ENCODE measurements around the gene DSPP. TPM values are rescaled to one million over a fixed set of nuclear protein-coding genes. Genes with fewer than 3 reads are reported as not detected.
A peak's percentile ranks its signal among the peaks of the same experiment; 100 is the strongest.
"Not testable (repeated sequence)": the region's sequence is repeated elsewhere in the genome, so short reads cannot be mapped to it uniquely, and the experiment has no call there.

DSPP gene
- total RNA-seq: not detected

- no peaks in the 10 kb centered on the region for H3K4me1 Mint-ChIP-seq
- peaks cover 9% of the 10 kb centered on the region for H3K27me3 Mint-ChIP-seq
- no peak within 1 kb of the TSS for H3K27ac Mint-ChIP-seq
- no peaks in the 10 kb centered on the region for H3K36me3 Mint-ChIP-seq
- no peaks in the 10 kb centered on the region for H3K9me3 Mint-ChIP-seq
- ATAC-seq (ENCODE audit: low read depth) (no peak), DNase-seq (no peak)
- H3K4me3 Mint-ChIP-seq: no peak within 1 kb of the TSS
- POLR2A ChIA-PET: no interaction called here
Measured at GRCh38 chr4:87608229-87608628, at the start of gene DSPP. Gene DSPP (plus strand): TSS chr4:87608529. CDS start chr4:87610909, 2,380 bp downstream.

- H3K36me3 Mint-ChIP-seq: peaks cover 5% of the 10 kb centered on the region
- H3K4me3 Mint-ChIP-seq: peak overlapping the region; percentile 30
- DNase-seq: peak; percentile 46
- POLR2A ChIA-PET: interaction anchor here (0.6 to 0.7 kb wide), 3 partner anchors 135 to 761 kb away, joined by 3 read pairs; no protein-coding TSS in a partner anchor
- H3K9me3 Mint-ChIP-seq: peaks cover 5% of the 10 kb centered on the region
- peaks cover 20% of the 10 kb centered on the region for H3K4me1 Mint-ChIP-seq
- H3K27ac Mint-ChIP-seq: peak overlapping the region; percentile 76
- peak; percentile 100 for ATAC-seq (ENCODE audit: low read depth)
- H3K27me3 Mint-ChIP-seq: peaks cover 2% of the 10 kb centered on the region
Measured at GRCh38 chr4:87559090-87559837, 49.1 kb upstream of the DSPP start.

GRCh38 chr4:87560802-87561201 lies 47.5 kb upstream of the DSPP start:
- ATAC-seq (ENCODE audit: low read depth) (no peak), DNase-seq (no peak)
- POLR2A ChIA-PET: no interaction called here
- H3K9me3 Mint-ChIP-seq: peaks cover 5% of the 10 kb centered on the region
- peaks cover 22% of the 10 kb centered on the region for H3K4me1 Mint-ChIP-seq
- no peak overlapping the region for H3K27ac Mint-ChIP-seq
- H3K27me3 Mint-ChIP-seq: peaks cover 3% of the 10 kb centered on the region
- no peak overlapping the region for H3K4me3 Mint-ChIP-seq
- peaks cover 5% of the 10 kb centered on the region for H3K36me3 Mint-ChIP-seq

GRCh38 chr4:87565746-87566145 lies 42.6 kb upstream of the DSPP start:
- Mint-ChIP-seq H3K27ac (no peak overlapping the region), H3K4me1 (peaks cover 6% of the 10 kb centered on the region), H3K36me3 (peaks cover 5% of the 10 kb centered on the region), H3K4me3 (no peak overlapping the region), H3K27me3 (peaks cover 3% of the 10 kb centered on the region), H3K9me3 (peaks cover 4% of the 10 kb centered on the region)
- ATAC-seq (ENCODE audit: low read depth) (no peak), DNase-seq (no peak)
- POLR2A ChIA-PET: no interaction called here

- POLR2A ChIA-PET: no interaction called here
- H3K27me3 Mint-ChIP-seq: peaks cover 3% of the 10 kb centered on the region
- no peaks in the 10 kb centered on the region for H3K36me3 Mint-ChIP-seq
- H3K4me3 Mint-ChIP-seq: no peak overlapping the region
- H3K4me1 Mint-ChIP-seq: peaks cover 3% of the 10 kb centered on the region
- ATAC-seq (ENCODE audit: low read depth): no peak
- no peak for DNase-seq
- no peak overlapping the region for H3K27ac Mint-ChIP-seq
- H3K9me3 Mint-ChIP-seq: peaks cover under 1% of the 10 kb centered on the region
Measured at GRCh38 chr4:87566276-87566675, 42.1 kb upstream of the DSPP start.

- no peak for ATAC-seq (ENCODE audit: low read depth)
- H3K4me1 Mint-ChIP-seq: peaks cover 3% of the 10 kb centered on the region
- H3K9me3 Mint-ChIP-seq: no peaks in the 10 kb centered on the region
- POLR2A ChIA-PET: no interaction called here
- no peaks in the 10 kb centered on the region for H3K36me3 Mint-ChIP-seq
- H3K27me3 Mint-ChIP-seq: peaks cover 3% of the 10 kb centered on the region
- DNase-seq: no peak
- no peak overlapping the region for H3K27ac Mint-ChIP-seq
- H3K4me3 Mint-ChIP-seq: no peak overlapping the region
Measured at GRCh38 chr4:87567191-87567590, 41.1 kb upstream of the DSPP start.

- Mint-ChIP-seq H3K4me1 (peaks cover 2% of the 10 kb centered on the region), H3K36me3 (no peaks in the 10 kb centered on the region), H3K27ac (no peak overlapping the region), H3K9me3 (peaks cover 2% of the 10 kb centered on the region), H3K4me3 (no peak overlapping the region), H3K27me3 (peaks cover 3% of the 10 kb centered on the region)
- ATAC-seq (ENCODE audit: low read depth): no peak
- no peak for DNase-seq
- POLR2A ChIA-PET: no interaction called here
Measured at GRCh38 chr4:87570290-87570805, 38.0 kb upstream of the DSPP start.

- DNase-seq; H3K4me1 Mint-ChIP-seq; ATAC-seq (ENCODE audit: low read depth); H3K27ac Mint-ChIP-seq; POLR2A ChIA-PET; H3K27me3 Mint-ChIP-seq; H3K36me3 Mint-ChIP-seq; H3K4me3 Mint-ChIP-seq; H3K9me3 Mint-ChIP-seq: not testable (repeated sequence)
Measured at GRCh38 chr4:87574376-87574775, 34.0 kb upstream of the DSPP start.

GRCh38 chr4:87574996-87575395 lies 33.3 kb upstream of the DSPP start:
- H3K4me1 Mint-ChIP-seq: peaks cover 2% of the 10 kb centered on the region
- no peak overlapping the region for H3K4me3 Mint-ChIP-seq
- POLR2A ChIA-PET: no interaction called here
- no peak for ATAC-seq (ENCODE audit: low read depth)
- DNase-seq: no peak
- H3K27me3 Mint-ChIP-seq: peaks cover 6% of the 10 kb centered on the region
- H3K27ac Mint-ChIP-seq: no peak overlapping the region
- H3K36me3 Mint-ChIP-seq: no peaks in the 10 kb centered on the region
- peaks cover 2% of the 10 kb centered on the region for H3K9me3 Mint-ChIP-seq

GRCh38 chr4:87575408-87575807 lies 32.9 kb upstream of the DSPP start:
- H3K27ac Mint-ChIP-seq: no peak overlapping the region
- no peaks in the 10 kb centered on the region for H3K36me3 Mint-ChIP-seq
- peaks cover 2% of the 10 kb centered on the region for H3K4me1 Mint-ChIP-seq
- H3K9me3 Mint-ChIP-seq: peaks cover 2% of the 10 kb centered on the region
- no peak for DNase-seq
- no peak for ATAC-seq (ENCODE audit: low read depth)
- POLR2A ChIA-PET: no interaction called here
- H3K4me3 Mint-ChIP-seq: no peak overlapping the region
- H3K27me3 Mint-ChIP-seq: peaks cover 6% of the 10 kb centered on the region

- ATAC-seq (ENCODE audit: low read depth) (no peak), DNase-seq (no peak)
- H3K4me1 Mint-ChIP-seq: peaks cover under 1% of the 10 kb centered on the region
- peaks cover 6% of the 10 kb centered on the region for H3K27me3 Mint-ChIP-seq
- H3K4me3 Mint-ChIP-seq: no peak overlapping the region
- H3K27ac Mint-ChIP-seq: no peak overlapping the region
- H3K36me3 Mint-ChIP-seq: no peaks in the 10 kb centered on the region
- POLR2A ChIA-PET: no interaction called here
- peaks cover 2% of the 10 kb centered on the region for H3K9me3 Mint-ChIP-seq
Measured at GRCh38 chr4:87575983-87576382, 32.3 kb upstream of the DSPP start.

GRCh38 chr4:87579478-87579877 lies 28.9 kb upstream of the DSPP start:
- Mint-ChIP-seq H3K36me3 (no peaks in the 10 kb centered on the region), H3K27ac (no peak overlapping the region), H3K9me3 (peaks cover under 1% of the 10 kb centered on the region), H3K4me1 (no peaks in the 10 kb centered on the region), H3K4me3 (no peak overlapping the region), H3K27me3 (peaks cover 4% of the 10 kb centered on the region)
- POLR2A ChIA-PET: no interaction called here
- DNase-seq (no peak), ATAC-seq (ENCODE audit: low read depth) (no peak)

GRCh38 chr4:87580057-87580456 lies 28.3 kb upstream of the DSPP start:
- Mint-ChIP-seq H3K27ac (no peak overlapping the region), H3K9me3 (no peaks in the 10 kb centered on the region), H3K4me3 (no peak overlapping the region), H3K4me1 (no peaks in the 10 kb centered on the region), H3K36me3 (no peaks in the 10 kb centered on the region), H3K27me3 (peaks cover 4% of the 10 kb centered on the region)
- POLR2A ChIA-PET: no interaction called here
- ATAC-seq (ENCODE audit: low read depth) (no peak), DNase-seq (no peak)

- no peaks in the 10 kb centered on the region for H3K36me3 Mint-ChIP-seq
- no peak overlapping the region for H3K4me3 Mint-ChIP-seq
- no peaks in the 10 kb centered on the region for H3K4me1 Mint-ChIP-seq
- H3K9me3 Mint-ChIP-seq: peaks cover 1% of the 10 kb centered on the region
- no peak overlapping the region for H3K27ac Mint-ChIP-seq
- POLR2A ChIA-PET: interaction anchor here (0.6 kb wide), 1 partner anchor 573 kb away, joined by 3 read pairs; no protein-coding TSS in a partner anchor
- DNase-seq: no peak
- peaks cover 2% of the 10 kb centered on the region for H3K27me3 Mint-ChIP-seq
- no peak for ATAC-seq (ENCODE audit: low read depth)
Measured at GRCh38 chr4:87584222-87584908, 24.0 kb upstream of the DSPP start.
